GM12875 (cell line): ENCODE results near the gene GRID1.

Experiments used
- H3K4me3 ChIP-seq: one replicate; pipeline ENCODE4 v1.5.1; 2011; ENCODE audit warnings: low read depth, low read length, control low read depth
- CTCF ChIP-seq: IDR thresholded peaks from 2 replicates; pipeline ENCODE4 v1.5.1; 2011; ENCODE audit warnings: low read depth, mild to moderate bottlenecking, control low read depth, inconsistent platforms, low read length, moderate library complexity, borderline replicate concordance; ENCODE audit not compliant: insufficient read depth

GRID1 gene

GRCh38 chr10:85786401-85786899, 580.1 kb downstream of the GRID1 start:
- no peak overlapping the region for H3K4me3 ChIP-seq
- TF ChIP-seq CTCF = peak; percentile 34; the same call in 1 of the 2 replicates

- no peak for TF ChIP-seq CTCF
- no peak overlapping the region for H3K4me3 ChIP-seq
Observed at GRCh38 chr10:85784792-85785191, 581.8 kb downstream of the GRID1 start.

- no peak for TF ChIP-seq CTCF
- no peak overlapping the region for H3K4me3 ChIP-seq
Observed at GRCh38 chr10:85781404-85781803, 585.2 kb downstream of the GRID1 start.

- no peak overlapping the region for H3K4me3 ChIP-seq
- TF ChIP-seq CTCF = no peak
Observed at GRCh38 chr10:85778074-85778473, 588.5 kb downstream of the GRID1 start.

- TF ChIP-seq CTCF = no peak
- H3K4me3 ChIP-seq = no peak overlapping the region
Observed at GRCh38 chr10:85767891-85768290, 598.7 kb downstream of the GRID1 start.

GRCh38 chr10:85764108-85764507, 602.5 kb downstream of the GRID1 start:
- H3K4me3 ChIP-seq = no peak overlapping the region
- TF ChIP-seq CTCF = no peak

- H3K4me3 ChIP-seq = no peak overlapping the region
- TF ChIP-seq CTCF = no peak
Observed at GRCh38 chr10:85761906-85762445, 604.6 kb downstream of the GRID1 start.
